CD4-positive, alpha-beta T cell (primary cell): Measurements from ENCODE around the gene GALNT10. TPM values are rescaled to one million over a fixed set of nuclear protein-coding genes. Genes with fewer than 3 reads are reported as not detected.

ENCODE experiments used
- ATAC-seq: fragments of 200-7000 bp; cut with Tn5 transposase; one replicate; pipeline ENCODE4 v1.10.0; 2022; ENCODE audit warnings: mild to moderate bottlenecking; ENCODE audit not compliant: poor library complexity
- CTCF ChIA-PET: fragments of 350-600 bp; sonication (Branson Sonifier 250); formaldehyde crosslinking; loops from one replicate; lab custom pipeline; 2021; ENCODE audit warnings: antibody characterized with exemption, inconsistent platforms; lab: Charles Lee
- POLR2A ChIA-PET: fragments of 350-600 bp; sonication (Branson Sonifier 250); formaldehyde crosslinking; loops from one replicate; lab custom pipeline; 2021; ENCODE audit warnings: antibody characterized with exemption, inconsistent platforms; lab: Charles Lee
- DNase-seq, 14 experiments: peaks; one replicate each; pipeline ENCODE4 v3.0.0-alpha.2; 2013 to 2020; ENCODE audit warnings: mixed read lengths in 2 of 14
- H3K27ac ChIP-seq, 2 donors: one replicate each; pipeline versions ENCODE4 v1.5.1 to v1.7.0; 2013; ENCODE audit warnings: low read length in 2 of 2, low read depth in 1 of 2, mild to moderate bottlenecking in 1 of 2
- H3K27me3 ChIP-seq, 2 experiments: 1 replicate in 1 of 2; 2 replicates in 1 of 2; pipeline versions ENCODE4 v1.6.1 to v1.7.0; 2013; ENCODE audit warnings: low read length in 2 of 2, control low read depth in 1 of 2, mild to moderate bottlenecking in 1 of 2, moderate library complexity in 1 of 2; ENCODE audit not compliant: insufficient read depth in 2 of 2, control insufficient read depth in 1 of 2
- H3K36me3 ChIP-seq: one replicate; pipeline ENCODE4 v1.6.1; 2013; ENCODE audit warnings: low read length, control low read depth; ENCODE audit not compliant: insufficient read depth
- H3K4me1 ChIP-seq: one replicate; pipeline ENCODE4 v1.6.1; 2013; ENCODE audit warnings: low read length, control low read depth; ENCODE audit not compliant: insufficient read depth
- H3K4me3 ChIP-seq: one replicate; pipeline ENCODE4 v1.5.1; 2013; ENCODE audit warnings: mild to moderate bottlenecking, low read length, moderate library complexity
- H3K9me3 ChIP-seq, 2 experiments: 1 replicate in 1 of 2; 2 replicates in 1 of 2; pipeline versions ENCODE4 v1.6.1 to v1.7.0; 2013; ENCODE audit warnings: low read length in 2 of 2, mild to moderate bottlenecking in 2 of 2, control low read depth in 1 of 2, moderate library complexity in 1 of 2; ENCODE audit not compliant: control insufficient read depth in 1 of 2, insufficient read depth in 1 of 2
- H3K27ac Mint-ChIP-seq: one replicate; pipeline ENCODE4 v1.8.0; 2020; ENCODE audit warnings: mixed read lengths
- H3K27me3 Mint-ChIP-seq: one replicate; pipeline ENCODE4 v1.8.0; 2021; ENCODE audit warnings: mixed read lengths
- H3K36me3 Mint-ChIP-seq: one replicate; pipeline ENCODE4 v1.8.0; 2021; ENCODE audit warnings: low read depth, mixed read lengths
- H3K4me1 Mint-ChIP-seq: one replicate; pipeline ENCODE4 v1.8.0; 2021; ENCODE audit warnings: low read depth, mixed read lengths
- H3K4me3 Mint-ChIP-seq: one replicate; pipeline ENCODE4 v1.8.0; 2020; ENCODE audit warnings: mild to moderate bottlenecking, mixed read lengths
- H3K9me3 Mint-ChIP-seq: one replicate; pipeline ENCODE4 v1.8.0; 2020; ENCODE audit warnings: mixed read lengths
- intact Hi-C, 2 experiments: fragments of 100-400 bp; cut with DNase I in 1 of 2; cut with micrococcal nuclease in 1 of 2; formaldehyde crosslinking; loops; one replicate each; pipeline versions ENCODE4 v1.15.1 to v1.9.0; 2023 to 2025; cut with DNase I, micrococcal nuclease
- total RNA-seq, 174 experiments: library from RNA in 2 of 174; stranded (reverse) in 2 of 174; gene quantifications; one replicate each; pipeline ENCODE4 v1.2.3 and lab custom pipeline; 2021 to 2026
- TF ChIP-seq, protein P1 (sequence below): fragments of 200-600 bp; IDR thresholded peaks from one replicate; pipeline ENCODE4 v1.8.0; 2022; ENCODE audit warnings: antibody characterized with exemption, mild to moderate bottlenecking

Gene GALNT10
- total RNA-seq, 2 experiments from 2014 or later = 21.7 to 23.0 TPM

DNA sequence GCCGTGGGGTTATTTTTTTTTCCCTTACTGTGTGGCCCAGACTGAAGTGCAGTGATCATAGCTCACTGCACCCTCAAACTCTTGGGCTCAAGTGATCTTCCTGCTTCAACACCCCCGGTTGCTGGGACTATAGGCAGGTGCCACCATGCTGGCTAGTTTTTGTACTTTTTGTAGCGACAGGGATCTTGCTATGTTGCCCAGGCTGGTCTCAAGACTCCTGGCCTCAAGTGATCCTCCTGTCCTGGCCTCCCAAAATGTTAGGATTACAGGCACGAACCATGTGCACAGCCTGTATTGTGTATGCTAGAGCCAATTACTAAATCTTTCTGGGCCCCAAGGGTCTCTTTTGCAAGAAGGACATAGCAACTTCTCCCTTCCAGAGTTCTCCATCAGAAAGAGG, 23.1 kb downstream of the GALNT10 start:
- Histone ChIP-seq H3K4me1 (peaks cover 14% of the 10 kb centered on the region), H3K9me3 (peaks cover 0 to 5% of the 10 kb centered on the region in 2 experiments), H3K27me3 (no peaks in the 10 kb centered on the region), H3K4me3 (no peak overlapping the region), H3K27ac (no peak overlapping the region), H3K36me3 (peaks cover 7% of the 10 kb centered on the region)
- Mint-ChIP-seq H3K9me3 (no peaks in the 10 kb centered on the region), H3K36me3 (peaks cover 30% of the 10 kb centered on the region), H3K4me1 (peaks cover 39% of the 10 kb centered on the region), H3K4me3 (no peak overlapping the region), H3K27me3 (no peaks in the 10 kb centered on the region), H3K27ac (no peak overlapping the region)
- no peak for ATAC-seq
- CTCF ChIA-PET = no interaction called here
- intact Hi-C loops = no loop called here
- TF ChIP-seq, protein P1, sequence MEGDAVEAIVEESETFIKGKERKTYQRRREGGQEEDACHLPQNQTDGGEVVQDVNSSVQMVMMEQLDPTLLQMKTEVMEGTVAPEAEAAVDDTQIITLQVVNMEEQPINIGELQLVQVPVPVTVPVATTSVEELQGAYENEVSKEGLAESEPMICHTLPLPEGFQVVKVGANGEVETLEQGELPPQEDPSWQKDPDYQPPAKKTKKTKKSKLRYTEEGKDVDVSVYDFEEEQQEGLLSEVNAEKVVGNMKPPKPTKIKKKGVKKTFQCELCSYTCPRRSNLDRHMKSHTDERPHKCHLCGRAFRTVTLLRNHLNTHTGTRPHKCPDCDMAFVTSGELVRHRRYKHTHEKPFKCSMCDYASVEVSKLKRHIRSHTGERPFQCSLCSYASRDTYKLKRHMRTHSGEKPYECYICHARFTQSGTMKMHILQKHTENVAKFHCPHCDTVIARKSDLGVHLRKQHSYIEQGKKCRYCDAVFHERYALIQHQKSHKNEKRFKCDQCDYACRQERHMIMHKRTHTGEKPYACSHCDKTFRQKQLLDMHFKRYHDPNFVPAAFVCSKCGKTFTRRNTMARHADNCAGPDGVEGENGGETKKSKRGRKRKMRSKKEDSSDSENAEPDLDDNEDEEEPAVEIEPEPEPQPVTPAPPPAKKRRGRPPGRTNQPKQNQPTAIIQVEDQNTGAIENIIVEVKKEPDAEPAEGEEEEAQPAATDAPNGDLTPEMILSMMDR = no peak
- no peak for DNase-seq
- POLR2A ChIA-PET = no interaction called here

DNA sequence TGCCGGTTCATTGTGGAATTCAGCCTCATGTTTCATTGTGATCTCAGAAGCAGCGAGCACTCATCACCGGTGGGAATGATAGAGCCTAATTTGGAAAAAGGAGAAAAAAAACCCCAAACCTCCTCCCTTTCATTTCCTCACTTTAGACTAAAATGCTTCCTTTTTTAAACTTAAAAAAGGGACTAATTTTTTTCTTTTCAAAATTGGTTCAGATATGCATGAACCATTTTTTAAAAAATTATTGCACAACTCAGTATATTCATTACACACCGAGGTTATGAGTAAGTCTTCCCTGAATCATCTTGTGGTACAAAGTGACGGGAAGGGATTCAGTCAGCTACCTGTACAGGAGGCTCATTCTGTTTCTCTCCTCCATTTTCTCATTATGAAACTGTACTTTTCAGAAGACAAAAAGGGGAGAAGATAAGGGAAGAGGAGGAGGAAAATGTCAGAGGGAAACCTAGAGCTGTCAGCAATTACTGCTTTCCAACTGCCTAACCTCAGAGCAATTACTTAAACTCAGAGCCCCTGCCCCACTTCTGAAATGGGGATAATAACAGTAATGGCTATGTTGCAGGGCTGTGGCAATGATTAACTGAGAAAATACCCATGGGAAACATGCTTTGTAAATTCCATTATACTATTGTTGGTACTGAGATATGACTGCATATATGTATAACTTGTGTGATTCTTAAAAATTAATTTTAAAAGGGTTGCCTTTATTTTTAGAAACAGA, 24.0 kb downstream of the GALNT10 start:
- Mint-ChIP-seq H3K4me1 (peaks cover 40% of the 10 kb centered on the region), H3K27ac (no peak overlapping the region), H3K4me3 (no peak overlapping the region), H3K9me3 (no peaks in the 10 kb centered on the region), H3K27me3 (no peaks in the 10 kb centered on the region), H3K36me3 (peaks cover 23% of the 10 kb centered on the region)
- ChIA-PET CTCF (no interaction called here), POLR2A (no interaction called here)
- H3K9me3 ChIP-seq = no peaks in the 10 kb centered on the region
- no peak overlapping the region for H3K27ac ChIP-seq
- DNase-seq = no peak
- no peak for ATAC-seq
- H3K27me3 ChIP-seq = no peaks in the 10 kb centered on the region
- H3K4me1 ChIP-seq = peaks cover 14% of the 10 kb centered on the region
- H3K4me3 ChIP-seq = no peak overlapping the region
- H3K36me3 ChIP-seq = peaks cover 3% of the 10 kb centered on the region
- TF ChIP-seq, protein P1 = no peak
- intact Hi-C loops = no loop called here

DNA sequence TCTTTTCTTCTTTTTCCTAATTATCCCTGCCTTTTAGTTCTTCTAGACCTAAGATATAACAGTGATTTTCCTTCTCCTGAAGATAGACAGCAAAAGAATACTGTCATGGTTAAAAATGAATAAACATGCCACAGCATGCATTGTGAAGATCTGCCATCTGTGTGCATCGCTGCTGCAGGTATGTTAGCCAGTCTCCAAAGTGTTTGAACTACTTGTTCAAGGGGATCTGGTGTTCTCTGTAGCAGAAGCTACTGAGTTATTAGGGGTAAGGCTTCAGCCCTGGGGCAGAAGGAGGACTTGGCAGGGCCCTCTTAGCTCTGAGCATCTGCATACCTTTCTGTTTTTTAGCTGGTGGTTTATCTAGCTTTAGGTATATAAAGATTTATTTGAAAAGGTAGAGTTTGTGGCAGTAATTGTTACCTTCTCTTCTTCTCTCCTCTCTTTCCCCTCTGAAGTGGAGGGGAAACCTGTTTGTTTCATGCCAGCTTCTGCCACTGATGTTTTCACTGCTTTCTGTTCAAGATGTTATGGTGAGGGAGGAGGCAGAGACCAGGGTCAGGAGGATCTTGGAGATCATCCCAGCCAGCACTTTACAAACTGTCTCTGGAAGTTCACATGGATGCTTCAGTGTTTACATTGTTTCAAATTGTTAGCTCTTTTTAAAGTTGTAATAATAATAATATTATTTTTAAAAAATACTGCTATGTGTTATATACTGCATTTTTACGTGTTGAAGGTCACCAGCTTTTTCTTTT, 25.2 kb downstream of the GALNT10 start:
- no peak overlapping the region for H3K4me3 Mint-ChIP-seq
- no peak for DNase-seq
- H3K4me3 ChIP-seq = no peak overlapping the region
- CTCF ChIA-PET = interaction anchor here (1.1 kb wide), 1 partner anchor 21 kb away, joined by 5 read pairs; no protein-coding TSS in a partner anchor
- H3K27ac ChIP-seq = no peak overlapping the region
- TF ChIP-seq, protein P1 = no peak
- H3K4me1 ChIP-seq = peaks cover 14% of the 10 kb centered on the region
- H3K27me3 Mint-ChIP-seq = no peaks in the 10 kb centered on the region
- peaks cover 3% of the 10 kb centered on the region for H3K36me3 ChIP-seq
- H3K27me3 ChIP-seq = no peaks in the 10 kb centered on the region
- H3K4me1 Mint-ChIP-seq = peaks cover 49% of the 10 kb centered on the region
- no peak for ATAC-seq
- peaks cover 20% of the 10 kb centered on the region for H3K36me3 Mint-ChIP-seq
- no peaks in the 10 kb centered on the region for H3K9me3 Mint-ChIP-seq
- no peaks in the 10 kb centered on the region for H3K9me3 ChIP-seq
- H3K27ac Mint-ChIP-seq = no peak overlapping the region
- intact Hi-C loops = no loop called here
- POLR2A ChIA-PET = interaction anchor here (1.7 to 2.9 kb wide), 2 partner anchors 18 to 25 kb away, joined by 5 to 15 read pairs; partner anchors contain the start of gene GALNT10
